NOMO-1 treated with dmso at 0.1 percent for 144 hours (cell line): ENCODE results near the gene MLN.
"Not testable (repeated sequence)": the region's sequence is repeated elsewhere in the genome, so short reads cannot be mapped to it uniquely, and the experiment has no call there.

Source experiments
- DNase-seq: peaks from one replicate; lab custom pipeline; 2025; ENCODE audit not compliant: unreplicated experiment; lab: John Stamatoyannopoulos, UW

Gene MLN

DNA sequence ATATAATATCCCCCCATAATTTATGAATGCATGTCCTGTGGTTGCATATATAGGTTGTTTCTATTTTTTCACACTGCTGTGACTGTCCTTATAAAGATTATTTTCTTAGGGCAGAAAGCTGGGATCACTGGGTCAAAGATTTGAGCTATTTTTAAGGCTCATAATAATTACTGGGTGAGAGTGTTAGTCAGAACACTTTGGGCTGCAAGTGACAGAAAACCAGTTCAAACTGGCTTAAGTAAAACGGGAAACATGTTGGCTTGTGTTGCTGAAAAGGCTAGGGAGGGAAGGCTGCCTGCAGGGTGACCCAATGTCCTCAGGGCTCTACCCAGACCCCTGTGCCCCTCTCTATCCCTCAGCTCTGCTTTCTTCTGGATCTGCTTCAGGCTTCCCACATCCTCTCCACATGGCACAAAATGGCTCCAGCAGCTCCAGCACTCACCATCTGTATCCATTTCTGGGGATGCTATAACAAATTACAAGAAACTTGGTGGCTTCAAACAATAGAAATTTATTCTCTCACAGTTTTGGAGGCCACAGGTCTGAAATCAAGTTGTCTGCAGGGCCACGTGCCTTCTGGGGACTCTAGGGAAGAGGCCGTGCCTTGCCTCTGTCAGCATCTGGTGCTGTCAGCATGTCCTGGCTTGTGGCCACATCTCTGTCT is 33.1 kb upstream of the MLN start:
- no peak for DNase-seq

DNA sequence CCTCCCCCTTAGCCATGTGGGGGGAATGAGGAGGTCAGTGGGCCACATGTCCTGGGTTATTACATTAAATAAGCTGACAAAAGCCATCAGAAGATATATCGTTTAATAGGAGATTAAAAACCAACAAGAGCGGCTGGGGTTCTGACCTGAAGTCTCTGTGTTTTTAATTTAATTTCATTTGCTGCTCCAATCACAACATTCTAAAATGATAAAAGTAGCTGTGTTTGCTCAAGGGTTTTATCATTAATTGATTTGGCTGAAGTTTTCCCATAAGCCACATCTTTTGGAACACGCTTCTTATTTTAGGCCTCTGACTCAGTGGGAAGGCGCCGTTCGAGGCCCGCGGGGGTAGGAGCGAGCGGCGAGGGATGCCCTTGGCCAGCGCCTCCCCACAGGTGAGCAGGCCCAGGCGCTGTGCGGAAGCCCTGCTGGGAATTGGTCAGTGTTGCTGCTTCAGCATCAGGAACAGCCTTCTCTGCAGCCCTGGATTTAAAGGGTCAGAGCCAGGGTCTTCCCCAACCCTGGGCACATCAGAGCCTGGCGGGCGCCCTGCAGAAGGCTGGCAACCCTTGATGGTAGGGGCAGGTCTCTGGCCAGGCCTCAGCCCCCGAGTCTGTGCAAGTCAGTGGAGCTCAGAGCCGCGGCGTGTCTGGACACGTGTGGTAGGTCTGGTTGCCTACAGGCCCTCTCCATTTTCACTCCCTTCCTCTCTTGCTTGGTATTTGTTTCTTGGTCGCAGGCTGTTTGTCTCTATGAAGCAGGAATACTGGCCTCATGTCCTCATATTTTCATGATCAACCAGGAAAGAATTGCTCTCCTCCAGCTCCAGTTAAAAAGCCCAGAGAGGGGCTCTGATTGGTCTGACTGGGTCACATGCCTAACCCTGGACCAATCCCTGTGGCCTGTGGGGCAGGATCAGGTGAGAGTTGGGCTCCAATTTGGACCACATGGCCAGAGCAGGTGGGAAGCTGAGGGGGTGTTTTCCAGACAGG is 30.9 kb upstream of the MLN start:
- no peak for DNase-seq

GRCh38 chr6:33833599-33833998 is 29.8 kb upstream of the MLN start:
- DNase-seq, result no peak

DNA sequence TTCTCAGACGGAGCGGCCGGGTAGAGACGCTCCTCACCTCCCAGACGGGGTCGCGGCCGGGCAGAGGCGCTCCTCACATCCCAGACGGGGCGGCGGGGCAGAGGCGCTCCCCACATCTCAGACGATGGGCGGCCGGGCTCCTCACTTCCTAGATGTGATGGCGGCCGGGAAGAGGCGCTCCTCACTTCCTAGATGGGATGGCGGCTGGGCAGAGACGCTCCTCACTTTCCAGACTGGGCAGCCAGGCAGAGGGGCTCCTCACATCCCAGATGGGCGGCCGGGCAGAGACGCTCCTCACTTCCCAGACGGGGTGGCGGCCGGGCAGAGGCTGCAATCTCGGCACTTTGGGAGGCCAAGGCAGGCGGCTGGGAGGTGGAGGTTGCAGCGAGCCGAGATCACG is 29.0 kb upstream of the MLN start:
- DNase-seq, result not testable (repeated sequence)

DNA sequence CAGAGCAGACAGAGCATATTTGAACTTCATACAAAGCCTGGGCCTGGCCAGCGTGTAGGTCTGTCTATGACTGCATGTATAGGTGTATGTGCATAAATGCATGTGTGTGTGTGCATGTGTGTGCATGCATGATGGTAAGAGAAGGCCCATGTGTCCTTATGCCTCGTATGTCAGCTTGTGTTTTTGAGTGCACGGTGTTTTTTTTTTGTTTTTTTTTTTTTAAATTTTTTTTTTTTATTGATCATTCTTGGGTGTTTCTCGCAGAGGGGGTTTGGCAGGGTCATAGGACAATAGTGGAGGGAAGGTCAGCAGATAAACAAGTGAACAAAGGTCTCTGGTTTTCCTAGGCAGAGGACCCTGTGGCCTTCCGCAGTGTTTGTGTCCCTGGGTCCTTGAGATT is 27.9 kb upstream of the MLN start:
- DNase-seq, result not testable (repeated sequence)

- DNase-seq, result no peak
These were observed 26.9 kb upstream of the MLN start for GRCh38 chr6:33830635-33831240.

DNA sequence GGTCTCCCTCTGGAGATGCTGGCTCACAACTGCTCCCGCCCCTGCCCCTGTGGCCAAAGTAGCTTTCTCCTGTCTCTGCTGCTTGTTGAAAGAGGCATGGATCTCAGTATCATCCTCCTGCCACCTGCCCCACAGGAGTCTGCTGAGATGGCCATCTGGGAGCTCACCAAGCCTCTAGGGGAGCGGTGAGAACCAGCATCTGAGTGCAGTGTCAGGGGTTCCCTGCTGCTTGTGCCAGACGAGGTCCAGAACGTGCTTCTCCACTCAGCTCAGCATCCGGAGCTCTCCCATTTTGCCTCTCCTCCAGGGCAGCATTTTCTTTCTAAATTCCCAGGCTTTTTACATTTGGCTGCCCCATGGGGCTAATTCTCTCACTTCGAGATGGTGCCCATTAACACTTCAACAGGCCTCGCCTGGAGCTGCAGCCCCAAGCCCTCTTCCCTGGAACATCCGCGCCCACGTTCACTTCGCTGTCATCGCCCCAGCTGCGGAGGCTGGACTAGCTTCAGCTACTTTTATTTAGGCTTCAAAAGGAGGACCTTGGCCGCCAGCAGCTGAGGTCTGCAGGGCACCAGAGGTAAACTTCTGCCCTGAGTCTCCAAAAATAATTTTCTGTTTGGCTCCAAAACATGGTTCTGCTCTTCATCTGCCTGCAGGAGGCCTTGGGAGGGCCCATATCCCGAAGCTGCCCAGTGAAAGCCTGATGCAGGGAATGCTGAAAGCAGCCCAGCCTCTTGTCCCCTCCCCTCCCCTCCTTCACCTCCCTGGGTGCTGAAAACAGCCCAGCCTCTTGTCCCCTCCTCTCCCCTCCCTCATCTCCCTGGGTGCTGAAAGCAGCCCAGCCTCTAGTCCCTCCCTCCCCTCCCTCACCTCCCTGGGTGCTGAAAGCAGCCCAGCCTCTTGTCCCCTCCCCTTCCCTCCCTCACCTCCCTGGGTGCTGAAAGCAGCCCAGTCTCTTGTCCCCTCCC is 25.2 kb upstream of the MLN start:
- no peak for DNase-seq

- no peak for DNase-seq
These were observed 24.6 kb upstream of the MLN start for GRCh38 chr6:33828452-33828763.

DNA sequence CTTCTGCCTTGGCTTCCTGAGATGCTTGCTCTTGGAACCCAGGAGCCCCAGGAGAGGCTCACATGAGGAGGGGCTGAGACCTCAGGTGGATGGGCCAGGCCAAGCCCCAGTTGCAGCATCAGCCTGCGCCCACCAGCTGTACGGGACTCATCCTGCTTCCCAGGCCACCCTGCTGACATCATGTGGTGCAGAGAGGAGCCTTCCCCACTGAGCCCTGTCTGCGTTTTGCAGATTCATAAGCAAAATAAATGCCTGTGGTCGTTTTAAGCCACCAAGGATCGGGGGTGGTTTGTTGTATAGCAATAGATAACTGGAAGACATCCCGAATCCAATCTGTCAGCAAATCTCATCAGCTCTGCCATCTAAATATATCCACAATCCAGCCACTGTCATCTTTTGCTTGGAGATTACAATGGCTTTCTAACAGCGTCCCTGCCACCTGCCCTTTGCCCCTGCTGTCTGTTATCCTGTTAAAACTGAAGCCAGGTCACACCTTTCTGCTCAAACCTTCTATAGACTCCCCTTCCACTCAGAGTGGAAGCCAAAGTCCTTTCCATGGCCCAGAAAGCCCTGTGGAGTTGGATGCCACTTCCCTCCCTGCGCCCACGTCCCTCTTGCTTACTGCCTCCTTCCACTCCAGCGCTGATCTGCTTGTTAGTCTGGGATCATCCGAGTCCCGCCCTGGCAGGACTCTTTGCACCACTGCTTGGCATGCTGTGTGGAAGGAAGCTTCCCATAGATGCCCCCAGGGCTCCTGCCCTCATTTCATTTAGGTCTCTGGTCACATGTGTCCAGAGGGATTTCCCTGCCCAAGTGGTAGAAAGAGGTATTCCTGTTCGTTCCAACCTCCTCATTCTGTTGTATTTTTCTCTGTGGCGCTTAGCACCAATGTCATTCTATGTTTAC is 24.0 kb upstream of the MLN start:
- DNase-seq, result no peak

DNA sequence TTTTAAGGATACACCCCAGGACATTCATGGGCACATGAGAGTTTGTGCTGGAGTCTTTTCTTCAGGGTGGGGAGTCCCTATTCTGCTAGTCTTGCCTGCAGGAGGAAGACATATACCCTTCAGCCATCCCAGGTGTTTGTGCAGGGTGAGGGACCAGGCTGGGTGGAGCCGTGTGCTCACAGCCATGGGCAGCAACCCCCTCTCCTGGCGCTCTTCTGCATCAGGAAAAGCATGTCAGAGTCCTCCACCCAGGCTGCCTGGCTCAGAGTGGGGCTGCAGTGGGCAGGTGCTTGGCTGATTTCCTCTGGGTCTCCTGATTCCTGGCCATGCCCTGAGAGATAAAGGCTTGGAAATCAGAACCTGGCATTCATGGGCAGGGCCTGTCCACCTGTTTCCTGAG is 22.7 kb upstream of the MLN start:
- DNase-seq, result no peak

- no peak for DNase-seq
These were observed 20.8 kb upstream of the MLN start for GRCh38 chr6:33824461-33825154.

- no peak for DNase-seq
These were observed 20.0 kb upstream of the MLN start for GRCh38 chr6:33823806-33824205.

DNA sequence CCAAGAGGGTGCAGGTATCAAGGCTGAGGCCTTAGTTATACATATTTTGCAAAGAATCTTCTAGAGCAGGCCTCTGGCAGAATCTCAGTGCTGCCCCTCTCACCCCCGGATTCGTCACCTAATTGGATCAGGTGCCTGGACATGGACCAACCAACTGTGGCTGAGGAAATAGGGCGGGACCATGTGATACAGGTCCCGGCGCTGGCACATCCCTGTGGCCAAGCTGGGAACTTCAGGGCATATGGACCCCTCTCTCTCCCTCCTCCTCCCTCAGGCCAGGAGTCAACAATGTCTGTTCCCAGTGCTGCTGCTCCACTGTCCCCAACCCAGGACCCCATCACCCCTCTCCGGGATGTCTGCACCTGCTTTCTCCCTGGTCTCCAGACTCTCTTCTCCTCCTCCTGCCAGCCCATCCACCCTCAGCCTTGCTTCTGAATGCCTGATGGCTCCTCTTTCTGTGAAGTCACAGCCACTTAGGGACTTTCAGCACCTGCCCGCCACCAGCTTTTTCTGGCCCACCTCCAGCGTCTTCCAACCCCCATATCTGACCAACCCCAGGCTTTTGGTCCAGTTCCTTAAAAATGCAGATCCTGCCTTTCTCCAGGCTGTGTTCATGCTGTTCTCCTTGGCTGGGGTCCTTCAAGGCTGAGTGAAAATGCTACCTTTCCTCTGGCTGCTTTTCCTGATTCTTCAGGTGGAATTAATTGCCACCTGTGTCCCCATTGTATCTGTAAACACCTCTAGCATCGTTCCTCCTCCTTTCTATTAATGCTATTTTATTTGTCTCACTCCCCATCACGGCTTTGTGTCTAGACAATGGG is 19.0 kb upstream of the MLN start:
- no peak for DNase-seq

- no peak for DNase-seq
These were observed 17.1 kb upstream of the MLN start for GRCh38 chr6:33820784-33821520.

DNA sequence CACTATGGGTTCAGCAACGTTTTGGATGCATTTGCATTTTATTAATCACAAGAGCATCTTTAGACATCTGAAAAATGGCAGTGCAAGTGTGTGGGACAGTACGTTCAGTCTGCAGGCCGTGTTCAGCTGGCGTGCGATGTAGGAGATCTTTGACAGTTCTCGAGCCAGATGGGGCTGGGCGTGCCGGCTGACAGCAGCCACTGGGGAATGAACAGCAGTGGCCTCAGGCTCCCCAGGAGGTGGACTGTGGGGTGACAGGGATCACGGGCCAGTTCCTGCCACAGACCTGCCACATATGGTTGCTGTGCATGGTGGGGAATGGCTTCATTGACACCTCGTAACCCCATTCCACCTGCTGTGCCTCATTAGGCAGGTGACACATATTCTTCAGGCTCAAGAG is 16.4 kb upstream of the MLN start:
- no peak for DNase-seq

GRCh38 chr6:33819021-33819420 is 15.2 kb upstream of the MLN start:
- DNase-seq, result no peak

- no peak for DNase-seq
These were observed 14.5 kb upstream of the MLN start for GRCh38 chr6:33818293-33818692.

DNA sequence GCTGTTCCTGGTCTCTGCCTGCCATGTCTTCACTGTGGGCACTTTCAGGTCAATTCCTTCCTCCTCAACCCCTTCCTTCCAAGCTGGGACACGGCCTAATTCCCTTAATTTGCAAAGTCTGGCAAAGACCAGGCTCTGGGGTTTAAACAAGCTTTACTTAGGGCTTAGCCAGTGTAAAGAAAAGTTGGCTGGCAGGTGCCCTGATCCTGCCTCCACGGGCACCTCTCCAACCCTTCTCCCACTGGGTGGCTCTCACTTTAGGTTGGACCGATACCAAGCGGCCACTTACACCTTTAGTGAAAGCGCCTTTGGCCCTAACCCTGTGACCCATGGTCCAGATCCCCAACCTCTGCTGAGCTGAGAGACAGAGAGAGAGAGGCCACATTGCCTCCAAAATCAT is 13.7 kb upstream of the MLN start:
- DNase-seq, result no peak
